HG03558 (cell line): Measurements from ENCODE around the gene REEP1.

Experiments
- ATAC-seq: cut with Tn5 transposase; IDR thresholded peaks from one replicate; pipeline ENCODE4 v1.9.1; 2021; ENCODE audit warnings: moderate number of reproducible peaks; ENCODE audit not compliant: unreplicated experiment; ENCODE audit errors: extremely low read depth

The REEP1 gene

GRCh38 chr2:86170449-86170848 lies 167.0 kb downstream of the REEP1 start:
- ATAC-seq, result no peak
